ENCODE results near the gene RNF207. TPM values are rescaled to one million over a fixed set of nuclear protein-coding genes. Genes with fewer than 3 reads are reported as not detected.

Gene RNF207
- total and polyA plus RNA-seq, 2 of the 13 experiments (the other 11 are each of a cell fraction or from before 2014, with no cell fraction given) = 9.8 to 15.9 TPM

- TF ChIP-seq IKZF5 (CRISPR knock-in tag; IDR thresholded peaks at IDR 0.05) = no peak
These were observed 40.4 kb upstream of the RNF207 start (continued) for GRCh38 chr1:6165441-6165985.

GRCh38 chr1:6166221-6166620, 39.7 kb upstream of the RNF207 start:
- H3K4me1 ChIP-seq (ENCODE audit: insufficient read depth, low read length) = peaks cover 5% of the 10 kb centered on the region; the same call in 1 of the 2 replicates
- H3K4me3 ChIP-seq (replicated peaks in 1 of 3; ENCODE audit: insufficient read depth in 1 of 3, low read depth in 2 of 3, low read length in 3 of 3) = no peak overlapping the region
- no peak overlapping the region for H3K4me2 ChIP-seq (ENCODE audit: low read depth, low read length)
- in situ Hi-C loops (cut with HindIII; ENCODE audit: extremely low pct_ligation_motif_present, low pct_unique_long_range_greater_than_20kb) = no loop called here
- no peaks in the 10 kb centered on the region for H3K9me3 ChIP-seq (ENCODE audit: low read length)
- H4K20me1 ChIP-seq (ENCODE audit: insufficient read depth, low read length) = peaks cover 13% of the 10 kb centered on the region; the same call in 1 of the 2 replicates
- H3K9ac ChIP-seq (ENCODE audit: insufficient read depth, low read depth, low read length) = no peak overlapping the region
- H3K79me2 ChIP-seq (ENCODE audit: insufficient read depth, low read length) = no peaks in the 10 kb centered on the region
- DNase-seq (ENCODE audit: low spot score) (no peak), FAIRE-seq (no peak), ATAC-seq (no peak)
- peaks cover 19 to 93% of the 10 kb centered on the region in 2 experiments for H3K27me3 ChIP-seq (ENCODE audit: control insufficient read depth in 1 of 2, insufficient read depth in 2 of 2, low read length in 2 of 2)
- BruUV-seq (replicated peaks) = no TSS peak
- CTCF ChIA-PET (ENCODE audit: low intra/inter-chr PET ratio, low total read pairs) = no interaction called here
- no peak overlapping the region for H2AFZ ChIP-seq (ENCODE audit: low read length)
- 0% methylated on average over 3 of the region's 10 CpGs for WGBS (ENCODE audit: low lambda C conversion rate)
- POLR2A ChIA-PET = no interaction called here
- H3K36me3 ChIP-seq (replicated peaks in 1 of 2; ENCODE audit: control insufficient read depth in 1 of 2, insufficient read depth in 2 of 2, low read length in 2 of 2) = no peaks in the 10 kb centered on the region
- TF ChIP-seq ZNF670 (CRISPR knock-in tag; IDR thresholded peaks at IDR 0.05; ENCODE audit: borderline replicate concordance) (no peak), NR2C2 (CRISPR knock-in tag; IDR thresholded peaks at IDR 0.05; ENCODE audit: borderline replicate concordance) (no peak), POGK (CRISPR knock-in tag; conservative IDR thresholded peaks at IDR 0.05) (no peak), ZNF280D (CRISPR knock-in tag; IDR thresholded peaks at IDR 0.05) (no peak), SALL1 (CRISPR knock-in tag; IDR thresholded peaks at IDR 0.05) (no peak), ZFP36L1 (CRISPR knock-in tag; IDR thresholded peaks at IDR 0.05) (no peak), ZC3H4 (CRISPR knock-in tag; IDR thresholded peaks at IDR 0.05; ENCODE audit: borderline replicate concordance) (no peak), JUNB (CRISPR knock-in tag; IDR thresholded peaks at IDR 0.05; ENCODE audit: borderline replicate concordance) (no peak), ATF6 (CRISPR knock-in tag; conservative IDR thresholded peaks at IDR 0.05) (no peak), RXRA (CRISPR knock-in tag; IDR thresholded peaks at IDR 0.05) (no peak), KLF12 (CRISPR knock-in tag; IDR thresholded peaks at IDR 0.05; ENCODE audit: borderline replicate concordance) (no peak), AGO1 (IDR thresholded peaks at IDR 0.05; ENCODE audit: low read depth, low read length, poor library complexity, severe bottlenecking) (no peak), NR3C1 (CRISPR knock-in tag; IDR thresholded peaks at IDR 0.05) (no peak)
- H3K27ac ChIP-seq (ENCODE audit: extremely low read length, insufficient read depth, low read length) = no peak overlapping the region
- intact Hi-C loops (cut with micrococcal nuclease; ENCODE audit: unreplicated experiment) = no loop called here
